Measurements from ENCODE around the gene GBP1. TPM values are rescaled to one million over a fixed set of nuclear protein-coding genes. Genes with fewer than 3 reads are reported as not detected.
"Not testable (repeated sequence)": the region's sequence is repeated elsewhere in the genome, so short reads cannot be mapped to it uniquely, and the experiment has no call there.

The GBP1 gene
- total and polyA plus RNA-seq, 10 of the 15 experiments (the other 5 are each of a cell fraction or from before 2014, with no cell fraction given) = 1.5 to 8.7 (median 5.0) TPM

- Histone ChIP-seq H3K9me3 (replicated peaks; ENCODE audit: control insufficient read depth, insufficient read depth, low read length) (no peaks in the 10 kb centered on the region), H2AFZ (ENCODE audit: control insufficient read depth, low read depth, low read length) (no peak overlapping the region), H3K36me3 (ENCODE audit: control insufficient read depth in 2 of 2, insufficient read depth in 2 of 2, low read length in 1 of 2) (peaks cover 0 to 14% of the 10 kb centered on the region in 2 experiments; a peak in 1 of 4 replicates), H3K4me1 (ENCODE audit: control insufficient read depth, insufficient read depth, low read length) (no peaks in the 10 kb centered on the region), H3K9ac (ENCODE audit: control insufficient read depth, insufficient read depth, low read length) (no peak overlapping the region), H3K27me3 (replicated peaks in 1 of 2; ENCODE audit: control insufficient read depth in 2 of 2, insufficient read depth in 2 of 2, low read length in 1 of 2) (no peaks in the 10 kb centered on the region), H4K20me1 (ENCODE audit: control insufficient read depth, insufficient read depth) (no peaks in the 10 kb centered on the region), H3K4me2 (ENCODE audit: control insufficient read depth, insufficient read depth) (no peak overlapping the region), H3K4me3 (no peak overlapping the region), H3K79me2 (ENCODE audit: control insufficient read depth, insufficient read depth, low read length) (no peaks in the 10 kb centered on the region), H3K27ac (ENCODE audit: control insufficient read depth, insufficient read depth) (no peak overlapping the region)
- RAD21 ChIA-PET (ENCODE audit: unreplicated experiment) = no interaction called here
- ATAC-seq (no peak), FAIRE-seq (no peak), DNase-seq (ENCODE audit: low read depth, low spot score) (no peak)
- intact Hi-C loops (cut with micrococcal nuclease; ENCODE audit: unreplicated experiment) (no loop called here), in situ Hi-C loops (cut with MboI) (no loop called here)
- POLR2A ChIA-PET = no interaction called here
- SMC1A ChIA-PET (ENCODE audit: uncharacterized antibody, unreplicated experiment) = no interaction called here
- TF ChIP-seq ASH2L (IDR thresholded peaks at IDR 0.05; ENCODE audit: borderline replicate concordance, low read depth) = no peak
- no peak for TF ChIP-seq CHD2 (IDR thresholded peaks at IDR 0.05; ENCODE audit: borderline replicate concordance, low read depth, low read length)
- TF ChIP-seq SUZ12 (IDR thresholded peaks at IDR 0.05; ENCODE audit: unreplicated experiment) = no peak
- no peak for TF ChIP-seq RFX5 (IDR thresholded peaks at IDR 0.05; ENCODE audit: low read depth, low read length)
- no peak for TF ChIP-seq STAT1 (conservative IDR thresholded peaks at IDR 0.05)
- no peak for TF ChIP-seq RAD21 (IDR thresholded peaks at IDR 0.05; ENCODE audit: insufficient read depth, low read depth, low read length)
- no peak for TF ChIP-seq YY1 (IDR thresholded peaks at IDR 0.05; ENCODE audit: low read depth, low read length)
- CTCF ChIA-PET = no interaction called here
- BruUV-seq (replicated peaks) = no TSS peak
- 98% methylated on average over 9 of the region's 11 CpGs for WGBS (ENCODE audit: insufficient coverage, insufficient replicate concordance, low lambda C conversion rate, missing lambda C conversion rate)
These were observed 14.4 kb downstream of the GBP1 start for GRCh38 chr1:89050649-89051033.

GRCh38 chr1:89049901-89050648 lies 14.9 kb downstream of the GBP1 start:
- H3K27me3 ChIP-seq (replicated peaks in 1 of 2; ENCODE audit: control insufficient read depth in 2 of 2, insufficient read depth in 2 of 2, low read length in 1 of 2); H3K4me2 ChIP-seq (ENCODE audit: control insufficient read depth, insufficient read depth); H3K4me3 ChIP-seq; in situ Hi-C loops (cut with MboI); H3K27ac ChIP-seq (ENCODE audit: control insufficient read depth, insufficient read depth); POLR2A ChIA-PET; H3K9me3 ChIP-seq (replicated peaks; ENCODE audit: control insufficient read depth, insufficient read depth, low read length); H2AFZ ChIP-seq (ENCODE audit: control insufficient read depth, low read depth, low read length); H3K9ac ChIP-seq (ENCODE audit: control insufficient read depth, insufficient read depth, low read length); H3K79me2 ChIP-seq (ENCODE audit: control insufficient read depth, insufficient read depth, low read length); RAD21 ChIA-PET (ENCODE audit: unreplicated experiment); intact Hi-C loops (cut with micrococcal nuclease; ENCODE audit: unreplicated experiment); BruUV-seq (replicated peaks); H4K20me1 ChIP-seq (ENCODE audit: control insufficient read depth, insufficient read depth); CTCF ChIA-PET; FAIRE-seq; H3K4me1 ChIP-seq (ENCODE audit: control insufficient read depth, insufficient read depth, low read length); SMC1A ChIA-PET (ENCODE audit: uncharacterized antibody, unreplicated experiment); DNase-seq (ENCODE audit: low read depth, low spot score): not testable (repeated sequence)
- whole genome bisulfite sequencing (ENCODE audit: insufficient coverage, insufficient replicate concordance, low lambda C conversion rate, missing lambda C conversion rate) = 76% methylated on average over 9 of the region's 9 CpGs
- H3K36me3 ChIP-seq (ENCODE audit: control insufficient read depth in 2 of 2, insufficient read depth in 2 of 2, low read length in 1 of 2) = peaks cover 0 to 14% of the 10 kb centered on the region in 2 experiments; a peak in 1 of 4 replicates
- ATAC-seq = peak; percentile 23; the same call in 1 of the 3 replicates
- TF ChIP-seq SPI1 (IDR thresholded peaks at IDR 0.05; ENCODE audit: borderline replicate concordance, insufficient read depth, low read depth, low read length) = peak; percentile 26; the same call in 1 of the 2 replicates

- POLR2A ChIA-PET; H2AFZ ChIP-seq (ENCODE audit: control insufficient read depth, low read depth, low read length); in situ Hi-C loops (cut with MboI); H3K4me2 ChIP-seq (ENCODE audit: control insufficient read depth, insufficient read depth); BruUV-seq (replicated peaks); ATAC-seq; H3K9me3 ChIP-seq (replicated peaks; ENCODE audit: control insufficient read depth, insufficient read depth, low read length); H3K79me2 ChIP-seq (ENCODE audit: control insufficient read depth, insufficient read depth, low read length); H3K4me1 ChIP-seq (ENCODE audit: control insufficient read depth, insufficient read depth, low read length); H3K4me3 ChIP-seq; RAD21 ChIA-PET (ENCODE audit: unreplicated experiment); intact Hi-C loops (cut with micrococcal nuclease; ENCODE audit: unreplicated experiment); H3K9ac ChIP-seq (ENCODE audit: control insufficient read depth, insufficient read depth, low read length); H3K27me3 ChIP-seq (replicated peaks in 1 of 2; ENCODE audit: control insufficient read depth in 2 of 2, insufficient read depth in 2 of 2, low read length in 1 of 2); H3K27ac ChIP-seq (ENCODE audit: control insufficient read depth, insufficient read depth); CTCF ChIA-PET; DNase-seq (ENCODE audit: low read depth, low spot score); H4K20me1 ChIP-seq (ENCODE audit: control insufficient read depth, insufficient read depth); SMC1A ChIA-PET (ENCODE audit: uncharacterized antibody, unreplicated experiment): not testable (repeated sequence)
- 25% methylated on average over 2 of the region's 4 CpGs for WGBS (ENCODE audit: insufficient coverage, insufficient replicate concordance, low lambda C conversion rate, missing lambda C conversion rate)
- peaks cover 0 to 11% of the 10 kb centered on the region in 2 experiments; a peak in 1 of 4 replicates for H3K36me3 ChIP-seq (ENCODE audit: control insufficient read depth in 2 of 2, insufficient read depth in 2 of 2, low read length in 1 of 2)
- peak; percentile 86 for FAIRE-seq
These were observed 15.8 kb downstream of the GBP1 start for GRCh38 chr1:89049187-89049586.
